ENCODE data around the gene HS6ST3. TPM values are rescaled to one million over a fixed set of nuclear protein-coding genes. Genes with fewer than 3 reads are reported as not detected.

Gene HS6ST3
- total RNA-seq, 4 donors from 2014 or later, result 0.97 to 2.2 (median 2.0) TPM

DNA sequence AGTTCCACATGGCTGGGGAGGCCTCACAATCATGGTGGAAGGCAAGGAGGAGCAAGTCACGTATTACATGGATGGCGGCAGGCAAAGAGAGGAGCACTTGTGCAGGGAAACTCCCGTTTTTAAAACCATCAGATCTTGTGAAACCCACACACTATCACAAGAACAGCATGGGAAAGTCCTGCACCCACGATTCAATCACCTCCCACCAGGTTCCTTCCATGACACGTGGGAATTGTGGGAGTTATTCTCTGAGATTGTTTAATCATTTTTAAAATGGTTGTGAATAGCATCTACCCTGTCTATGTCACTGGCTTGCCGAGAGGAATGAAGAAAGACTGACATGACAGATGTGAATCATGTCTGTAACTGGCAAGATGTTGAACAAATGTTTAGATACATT, 301.7 kb downstream of the HS6ST3 start:
- no peak overlapping the region for H3K27ac ChIP-seq
- in situ Hi-C loops (cut with MboI; ENCODE audit: low sequenced_read_pairs in 4 of 4), result no loop called here
- H3K4me1 ChIP-seq, result no peaks in the 10 kb centered on the region
- H3K9me3 ChIP-seq, result no peaks in the 10 kb centered on the region
- H3K36me3 ChIP-seq, result no peaks in the 10 kb centered on the region
- intact Hi-C loops (cut with DNase I; ENCODE audit: low total_unique reads), result no loop called here
- H3K27me3 ChIP-seq, result no peaks in the 10 kb centered on the region
- ATAC-seq (no peak), DNase-seq (no peak)
- no peak for TF ChIP-seq POLR2A (IDR thresholded peaks at IDR 0.05)
- TF ChIP-seq, protein P1, sequence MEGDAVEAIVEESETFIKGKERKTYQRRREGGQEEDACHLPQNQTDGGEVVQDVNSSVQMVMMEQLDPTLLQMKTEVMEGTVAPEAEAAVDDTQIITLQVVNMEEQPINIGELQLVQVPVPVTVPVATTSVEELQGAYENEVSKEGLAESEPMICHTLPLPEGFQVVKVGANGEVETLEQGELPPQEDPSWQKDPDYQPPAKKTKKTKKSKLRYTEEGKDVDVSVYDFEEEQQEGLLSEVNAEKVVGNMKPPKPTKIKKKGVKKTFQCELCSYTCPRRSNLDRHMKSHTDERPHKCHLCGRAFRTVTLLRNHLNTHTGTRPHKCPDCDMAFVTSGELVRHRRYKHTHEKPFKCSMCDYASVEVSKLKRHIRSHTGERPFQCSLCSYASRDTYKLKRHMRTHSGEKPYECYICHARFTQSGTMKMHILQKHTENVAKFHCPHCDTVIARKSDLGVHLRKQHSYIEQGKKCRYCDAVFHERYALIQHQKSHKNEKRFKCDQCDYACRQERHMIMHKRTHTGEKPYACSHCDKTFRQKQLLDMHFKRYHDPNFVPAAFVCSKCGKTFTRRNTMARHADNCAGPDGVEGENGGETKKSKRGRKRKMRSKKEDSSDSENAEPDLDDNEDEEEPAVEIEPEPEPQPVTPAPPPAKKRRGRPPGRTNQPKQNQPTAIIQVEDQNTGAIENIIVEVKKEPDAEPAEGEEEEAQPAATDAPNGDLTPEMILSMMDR (IDR thresholded peaks at IDR 0.05 in 4 of 5, conservative IDR thresholded peaks at IDR 0.05 in 1 of 5), result no peak
- H3K4me3 ChIP-seq, result no peak overlapping the region

DNA sequence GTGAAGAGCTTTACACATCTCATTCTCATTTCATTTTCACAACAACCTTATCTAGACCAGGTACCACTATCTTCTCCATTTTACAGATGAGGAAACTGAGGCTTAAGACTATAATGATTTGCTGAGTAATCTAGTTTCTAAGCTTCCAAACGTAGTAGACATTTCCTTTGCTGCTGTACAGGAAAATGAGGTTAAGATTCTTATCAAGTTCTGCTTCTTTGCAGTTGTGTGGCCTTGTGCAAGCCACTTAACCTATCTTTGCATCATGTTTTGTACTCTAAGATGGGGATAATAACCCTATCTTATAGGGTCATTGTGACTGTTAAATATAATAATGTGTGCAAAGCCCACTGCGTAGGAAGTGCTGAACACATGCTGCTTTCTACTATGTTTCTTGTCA, 307.9 kb downstream of the HS6ST3 start:
- H3K27ac ChIP-seq, result no peak overlapping the region
- in situ Hi-C loops (cut with MboI; ENCODE audit: low sequenced_read_pairs in 4 of 4), result no loop called here
- H3K4me1 ChIP-seq, result no peaks in the 10 kb centered on the region
- H3K36me3 ChIP-seq, result no peaks in the 10 kb centered on the region
- intact Hi-C loops (cut with DNase I; ENCODE audit: low total_unique reads), result no loop called here
- H3K27me3 ChIP-seq, result no peaks in the 10 kb centered on the region
- no peak for ATAC-seq
- no peaks in the 10 kb centered on the region for H3K9me3 ChIP-seq
- DNase-seq, result no peak
- TF ChIP-seq, protein P1 (IDR thresholded peaks at IDR 0.05 in 4 of 5, conservative IDR thresholded peaks at IDR 0.05 in 1 of 5), result no peak
- TF ChIP-seq POLR2A (IDR thresholded peaks at IDR 0.05), result no peak
- no peak overlapping the region for H3K4me3 ChIP-seq

DNA sequence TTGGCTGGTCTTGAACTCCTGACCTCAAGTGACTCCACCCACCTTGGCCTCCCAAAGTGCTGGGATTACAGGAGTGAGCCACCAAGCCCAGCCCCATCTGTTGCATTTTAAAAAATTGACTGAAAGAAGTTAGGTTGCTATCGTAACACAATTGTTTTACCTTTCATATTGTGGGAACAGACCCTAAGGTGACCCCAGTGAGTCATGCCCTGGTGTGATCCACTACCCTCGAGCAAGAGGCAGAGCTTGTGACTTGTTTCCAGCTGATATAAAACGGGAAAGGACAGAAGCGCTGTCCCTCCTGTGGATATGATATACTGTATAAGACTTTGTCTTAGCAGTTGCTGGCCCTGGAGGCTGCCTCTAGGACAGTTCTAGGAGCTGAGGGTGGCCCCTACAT, 308.6 kb downstream of the HS6ST3 start:
- Histone ChIP-seq H3K4me1 (no peaks in the 10 kb centered on the region), H3K9me3 (no peaks in the 10 kb centered on the region), H3K27ac (no peak overlapping the region), H3K27me3 (no peaks in the 10 kb centered on the region), H3K36me3 (no peaks in the 10 kb centered on the region), H3K4me3 (no peak overlapping the region)
- DNase-seq, result no peak
- TF ChIP-seq POLR2A (IDR thresholded peaks at IDR 0.05), result no peak
- TF ChIP-seq, protein P1 (IDR thresholded peaks at IDR 0.05 in 4 of 5, conservative IDR thresholded peaks at IDR 0.05 in 1 of 5), result no peak
- ATAC-seq, result no peak
- in situ Hi-C loops (cut with MboI; ENCODE audit: low sequenced_read_pairs in 4 of 4), result no loop called here
- intact Hi-C loops (cut with DNase I; ENCODE audit: low total_unique reads), result no loop called here

DNA sequence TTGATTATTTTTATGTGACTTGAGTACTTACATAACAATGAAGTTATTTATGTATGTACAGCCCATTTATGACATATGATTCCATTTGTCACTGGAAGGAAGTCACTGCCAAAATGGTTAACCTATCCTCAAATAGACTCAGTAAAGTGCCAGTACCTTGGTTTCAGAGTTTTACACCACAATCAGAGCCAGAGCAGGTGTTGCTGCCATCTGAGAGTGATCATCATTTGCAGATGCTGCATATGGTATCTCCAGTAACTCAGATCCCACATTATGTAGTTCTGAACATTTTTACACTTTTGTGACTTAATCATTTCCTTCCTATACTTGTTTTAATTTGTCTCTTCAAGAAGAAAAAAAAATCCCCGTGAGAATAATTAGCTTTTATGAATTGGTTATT, 313.3 kb downstream of the HS6ST3 start:
- no peak for ATAC-seq
- intact Hi-C loops (cut with DNase I; ENCODE audit: low total_unique reads), result no loop called here
- no peaks in the 10 kb centered on the region for H3K9me3 ChIP-seq
- TF ChIP-seq POLR2A (IDR thresholded peaks at IDR 0.05), result no peak
- TF ChIP-seq, protein P1 (IDR thresholded peaks at IDR 0.05 in 4 of 5, conservative IDR thresholded peaks at IDR 0.05 in 1 of 5), result no peak
- H3K4me3 ChIP-seq, result no peak overlapping the region
- no peaks in the 10 kb centered on the region for H3K36me3 ChIP-seq
- no peaks in the 10 kb centered on the region for H3K4me1 ChIP-seq
- in situ Hi-C loops (cut with MboI; ENCODE audit: low sequenced_read_pairs in 4 of 4), result no loop called here
- H3K27ac ChIP-seq, result no peak overlapping the region
- DNase-seq, result no peak
- H3K27me3 ChIP-seq, result no peaks in the 10 kb centered on the region

DNA sequence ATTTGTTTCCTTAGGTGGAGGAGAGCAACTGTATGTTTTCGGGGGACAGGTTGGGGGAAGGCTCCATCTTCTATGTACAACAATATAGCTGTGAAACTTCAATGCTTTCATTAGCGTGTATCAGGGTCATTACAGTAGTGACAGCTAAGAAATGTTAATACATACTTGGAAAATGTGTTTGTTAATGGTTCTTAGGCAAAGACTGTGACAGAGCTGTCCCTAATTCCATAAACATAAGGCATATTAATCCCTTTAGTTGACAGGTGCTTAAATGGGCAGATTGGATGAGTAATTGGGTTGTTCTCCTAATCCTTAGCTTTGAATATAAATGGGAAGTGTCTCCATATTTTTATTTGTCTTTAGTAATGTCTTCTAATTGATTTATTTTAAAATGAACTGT, 313.7 kb downstream of the HS6ST3 start:
- no peak overlapping the region for H3K27ac ChIP-seq
- intact Hi-C loops (cut with DNase I; ENCODE audit: low total_unique reads) (no loop called here), in situ Hi-C loops (cut with MboI; ENCODE audit: low sequenced_read_pairs in 4 of 4) (no loop called here)
- no peaks in the 10 kb centered on the region for H3K4me1 ChIP-seq
- DNase-seq, result no peak
- H3K4me3 ChIP-seq, result no peak overlapping the region
- TF ChIP-seq, protein P1 (IDR thresholded peaks at IDR 0.05 in 4 of 5, conservative IDR thresholded peaks at IDR 0.05 in 1 of 5), result no peak
- no peak for TF ChIP-seq POLR2A (IDR thresholded peaks at IDR 0.05)
- no peak for ATAC-seq
- H3K36me3 ChIP-seq, result no peaks in the 10 kb centered on the region
- no peaks in the 10 kb centered on the region for H3K9me3 ChIP-seq
- no peaks in the 10 kb centered on the region for H3K27me3 ChIP-seq
